ENCODE results near the gene SIL1.
"Not testable (repeated sequence)": the region's sequence is repeated elsewhere in the genome, so short reads cannot be mapped to it uniquely, and the experiment has no call there.

The SIL1 gene

GRCh38 chr5:139197710-139198669, at the start of gene SIL1:
TSS of gene SIL1 (minus strand) at chr5:139198368. CDS start at chr5:139127843, 70,525 bp downstream.
- peak; percentile 91 for DNase-seq (ENCODE audit: low read depth, low spot score)

GRCh38 chr5:139246394-139246793, 48.2 kb upstream of the SIL1 start:
- DNase-seq (ENCODE audit: low read depth, low spot score): no peak

GRCh38 chr5:139245637-139246339, 47.6 kb upstream of the SIL1 start:
- no peak for DNase-seq (ENCODE audit: low read depth, low spot score)

GRCh38 chr5:139243425-139243970, 45.3 kb upstream of the SIL1 start:
- no peak for DNase-seq (ENCODE audit: low read depth, low spot score)

- DNase-seq (ENCODE audit: low read depth, low spot score): no peak
Observed at GRCh38 chr5:139241139-139241538, 43.0 kb upstream of the SIL1 start.

GRCh38 chr5:139236479-139236878, 38.3 kb upstream of the SIL1 start:
- DNase-seq (ENCODE audit: low read depth, low spot score): no peak

- DNase-seq (ENCODE audit: low read depth, low spot score): no peak
Observed at GRCh38 chr5:139232147-139232724, 34.1 kb upstream of the SIL1 start.

- DNase-seq (ENCODE audit: low read depth, low spot score): no peak
Observed at GRCh38 chr5:139228201-139228803, 30.1 kb upstream of the SIL1 start.

- DNase-seq (ENCODE audit: low read depth, low spot score): no peak
Observed at GRCh38 chr5:139226131-139226530, 28.0 kb upstream of the SIL1 start.

GRCh38 chr5:139223481-139223880, 25.3 kb upstream of the SIL1 start:
- no peak for DNase-seq (ENCODE audit: low read depth, low spot score)

GRCh38 chr5:139222346-139222745, 24.2 kb upstream of the SIL1 start:
- no peak for DNase-seq (ENCODE audit: low read depth, low spot score)

- not testable (repeated sequence) for DNase-seq (ENCODE audit: low read depth, low spot score)
Observed at GRCh38 chr5:139218038-139218437, 19.9 kb upstream of the SIL1 start.

- DNase-seq (ENCODE audit: low read depth, low spot score): no peak
Observed at GRCh38 chr5:139215107-139215975, 17.2 kb upstream of the SIL1 start.

GRCh38 chr5:139214646-139215045, 16.5 kb upstream of the SIL1 start:
- no peak for DNase-seq (ENCODE audit: low read depth, low spot score)

GRCh38 chr5:139212906-139213305, 14.7 kb upstream of the SIL1 start:
- DNase-seq (ENCODE audit: low read depth, low spot score): no peak

- DNase-seq (ENCODE audit: low read depth, low spot score): no peak
Observed at GRCh38 chr5:139212486-139212885, 14.3 kb upstream of the SIL1 start.

- no peak for DNase-seq (ENCODE audit: low read depth, low spot score)
Observed at GRCh38 chr5:139210585-139210984, 12.4 kb upstream of the SIL1 start.

GRCh38 chr5:139207297-139208000, 9.3 kb upstream of the SIL1 start:
- no peak for DNase-seq (ENCODE audit: low read depth, low spot score)

GRCh38 chr5:139205586-139205985, 7.4 kb upstream of the SIL1 start:
- no peak for DNase-seq (ENCODE audit: low read depth, low spot score)

GRCh38 chr5:139205124-139205523, 7.0 kb upstream of the SIL1 start:
- no peak for DNase-seq (ENCODE audit: low read depth, low spot score)

Measured in activated CD4-positive, CD25-positive, alpha-beta regulatory T cell treated with anti-CD3 and anti-CD28 coated beads, Interleukin-2, amount 50 U/mL, for 16 hours (primary cell).